ACC112 (cell line): ENCODE measurements around the gene UTP4.
A peak's percentile ranks its signal among the peaks of the same experiment; 100 is the strongest.

Experiments
- H2AFZ ChIP-seq: fragments of 200-600 bp; sonication (generic); one replicate; pipeline ENCODE4 v1.6.0; 2017; ENCODE audit warnings: antibody characterized with exemption, low read length; ENCODE audit not compliant: unreplicated experiment
- H3K27ac ChIP-seq: fragments of 200-600 bp; sonication (generic); 2 replicates; pipeline ENCODE4 v1.5.1; 2014; ENCODE audit warnings: low read depth, mild to moderate bottlenecking, antibody characterized with exemption, low read length, moderate library complexity
- H3K27me3 ChIP-seq: fragments of 200-600 bp; sonication (generic); 2 replicates; pipeline ENCODE4 v1.6.1; 2014; ENCODE audit warnings: mild to moderate bottlenecking, antibody characterized with exemption, low read length, moderate library complexity, mixed read lengths; ENCODE audit not compliant: insufficient read depth
- H3K36me3 ChIP-seq: fragments of 200-600 bp; sonication (generic); 2 replicates; pipeline ENCODE4 v1.6.1; 2016; ENCODE audit warnings: mild to moderate bottlenecking, antibody characterized with exemption, low read length, moderate library complexity, mixed read lengths; ENCODE audit not compliant: insufficient read depth
- H3K4me1 ChIP-seq: fragments of 200-600 bp; sonication (generic); one replicate; pipeline ENCODE4 v1.6.1; 2016; ENCODE audit warnings: low read length, mixed read lengths; ENCODE audit not compliant: insufficient read depth, unreplicated experiment, control insufficient read depth
- H3K4me3 ChIP-seq: fragments of 200-600 bp; sonication (generic); 2 replicates; pipeline ENCODE4 v1.5.1; 2014; ENCODE audit warnings: mild to moderate bottlenecking, low read depth, low read length
- H3K79me2 ChIP-seq: fragments of 200-600 bp; sonication (generic); one replicate; pipeline ENCODE4 v1.6.0; 2016; ENCODE audit warnings: low read length; ENCODE audit not compliant: control insufficient read depth, unreplicated experiment, insufficient read depth

Gene UTP4

DNA sequence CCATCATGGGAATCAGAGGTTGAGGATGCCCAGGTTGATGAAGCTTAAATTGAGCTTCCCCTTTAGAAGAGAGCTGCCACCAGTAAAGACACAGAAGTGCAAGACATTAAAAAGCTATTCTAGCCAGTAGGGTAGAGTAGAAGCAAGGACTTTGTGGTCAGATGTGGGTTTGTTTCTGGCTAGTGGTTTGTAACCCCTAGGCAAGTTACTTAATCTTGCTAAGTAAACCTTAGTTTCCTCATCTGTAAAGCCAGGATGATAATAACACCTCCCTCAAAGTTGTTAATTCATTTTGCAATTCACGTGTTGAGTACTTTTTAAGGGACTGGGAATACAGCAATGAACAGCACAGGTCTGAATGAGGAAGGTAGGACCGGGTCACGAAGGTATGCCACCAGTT, 58.1 kb downstream of the UTP4 start:
- H3K36me3 ChIP-seq = no peaks in the 10 kb centered on the region
- H3K27me3 ChIP-seq = no peaks in the 10 kb centered on the region
- H3K27ac ChIP-seq = no peak overlapping the region
- no peak overlapping the region for H3K4me3 ChIP-seq
- H3K79me2 ChIP-seq = peaks cover 69% of the 10 kb centered on the region
- no peak overlapping the region for H2AFZ ChIP-seq
- H3K4me1 ChIP-seq = peaks cover 46% of the 10 kb centered on the region

DNA sequence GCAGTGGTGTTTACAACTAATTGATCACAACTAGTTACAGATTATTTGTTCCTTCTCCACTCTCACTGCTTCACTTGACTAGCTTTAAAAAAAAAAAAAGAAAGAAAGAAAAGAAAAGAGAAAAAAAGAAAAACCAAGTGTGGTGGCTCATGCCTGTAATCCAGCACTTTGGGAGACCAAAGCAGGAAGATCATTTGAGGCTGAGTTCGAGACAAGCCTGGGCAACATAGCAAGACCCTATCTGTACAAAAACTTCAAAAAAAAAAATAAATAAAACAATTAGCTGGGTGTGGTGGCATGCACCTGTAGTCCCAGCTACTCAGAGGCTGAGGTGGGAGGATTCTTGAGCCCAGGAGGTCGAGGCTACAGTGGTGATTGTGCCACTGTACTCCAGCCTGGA, 58.7 kb downstream of the UTP4 start:
- Histone ChIP-seq H3K79me2 (peaks cover 73% of the 10 kb centered on the region), H2AFZ (no peak overlapping the region), H3K4me3 (no peak overlapping the region), H3K27me3 (no peaks in the 10 kb centered on the region), H3K4me1 (peaks cover 46% of the 10 kb centered on the region), H3K27ac (no peak overlapping the region), H3K36me3 (no peaks in the 10 kb centered on the region)

DNA sequence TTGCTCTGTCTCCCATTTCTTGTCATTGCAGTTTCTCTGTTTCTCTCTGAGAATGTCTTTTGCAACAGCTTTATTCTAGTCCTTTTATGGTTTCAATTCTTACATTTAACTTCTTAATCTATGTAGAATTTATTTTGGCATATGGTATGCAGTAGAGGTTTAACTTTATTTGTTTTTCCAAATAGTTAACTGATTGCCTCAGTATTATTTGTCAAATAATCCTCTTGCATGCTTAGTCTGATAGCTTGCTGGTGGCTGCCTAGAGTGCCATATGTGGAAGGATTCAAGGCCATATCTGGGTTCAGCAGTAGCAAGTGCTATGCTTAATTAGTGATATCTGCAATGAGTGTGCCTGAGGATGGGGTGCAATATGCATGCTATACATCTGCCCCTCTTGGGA, 61.4 kb downstream of the UTP4 start:
- Histone ChIP-seq H3K27ac (no peak overlapping the region), H3K36me3 (no peaks in the 10 kb centered on the region), H3K4me1 (peaks cover 40% of the 10 kb centered on the region), H2AFZ (no peak overlapping the region), H3K27me3 (no peaks in the 10 kb centered on the region), H3K79me2 (peaks cover 80% of the 10 kb centered on the region), H3K4me3 (no peak overlapping the region)

DNA sequence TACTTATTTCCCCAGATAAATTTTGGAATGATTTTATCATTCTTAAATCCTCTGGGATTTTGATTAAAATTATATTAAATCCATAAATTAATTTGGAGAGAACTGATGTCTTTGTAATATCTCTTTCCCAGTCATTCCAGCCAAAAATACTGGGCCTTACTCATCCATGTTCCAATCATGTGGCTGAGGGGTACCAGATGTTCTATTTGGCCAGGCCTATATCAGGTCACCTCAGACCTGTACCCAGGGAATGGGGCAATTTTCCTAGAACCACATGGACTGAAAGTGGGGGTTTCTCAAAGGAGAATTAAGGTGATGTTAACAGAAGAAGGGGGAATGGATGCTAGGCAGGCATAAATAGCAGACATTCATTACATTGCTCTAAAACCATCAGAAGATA, 62.0 kb downstream of the UTP4 start:
- no peak overlapping the region for H3K27ac ChIP-seq
- no peaks in the 10 kb centered on the region for H3K36me3 ChIP-seq
- no peak overlapping the region for H3K4me3 ChIP-seq
- no peaks in the 10 kb centered on the region for H3K27me3 ChIP-seq
- H3K79me2 ChIP-seq = peaks cover 74% of the 10 kb centered on the region
- peaks cover 38% of the 10 kb centered on the region for H3K4me1 ChIP-seq
- no peak overlapping the region for H2AFZ ChIP-seq

DNA sequence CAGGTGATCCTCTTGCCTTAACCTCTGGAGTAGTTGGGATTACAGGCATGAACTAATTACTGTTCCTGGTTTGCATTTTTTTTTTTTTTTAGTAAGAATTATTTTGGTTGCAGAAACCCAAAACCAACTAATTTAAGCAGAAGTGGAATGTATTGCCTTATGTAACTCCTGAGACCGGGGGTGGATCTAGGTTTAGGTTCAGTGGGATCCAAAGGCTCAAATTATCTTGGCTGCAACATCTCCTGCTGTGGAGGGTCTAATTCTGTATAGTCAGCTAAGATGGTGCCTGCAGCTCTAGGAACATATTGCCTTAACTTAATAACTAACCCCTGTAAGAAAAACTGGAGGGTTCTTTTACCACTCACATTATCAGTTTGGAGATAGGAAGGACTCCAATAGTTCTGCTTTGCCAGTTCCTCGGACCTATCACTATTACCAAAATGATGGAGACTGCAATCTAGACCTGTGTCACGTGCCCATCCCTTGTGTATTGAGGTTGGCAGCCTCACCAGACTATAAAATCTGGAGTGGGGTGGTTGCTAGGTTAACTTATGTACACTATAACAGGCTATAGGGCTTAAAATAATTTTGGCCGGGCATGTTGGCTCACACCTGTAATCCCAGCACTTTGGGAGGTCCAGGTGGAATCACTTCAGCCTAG, 63.0 kb downstream of the UTP4 start:
- Histone ChIP-seq H3K79me2 (peaks cover 69% of the 10 kb centered on the region), H3K27me3 (no peaks in the 10 kb centered on the region), H3K4me3 (no peak overlapping the region), H3K36me3 (no peaks in the 10 kb centered on the region), H3K4me1 (peaks cover 29% of the 10 kb centered on the region), H2AFZ (no peak overlapping the region), H3K27ac (no peak overlapping the region)

DNA sequence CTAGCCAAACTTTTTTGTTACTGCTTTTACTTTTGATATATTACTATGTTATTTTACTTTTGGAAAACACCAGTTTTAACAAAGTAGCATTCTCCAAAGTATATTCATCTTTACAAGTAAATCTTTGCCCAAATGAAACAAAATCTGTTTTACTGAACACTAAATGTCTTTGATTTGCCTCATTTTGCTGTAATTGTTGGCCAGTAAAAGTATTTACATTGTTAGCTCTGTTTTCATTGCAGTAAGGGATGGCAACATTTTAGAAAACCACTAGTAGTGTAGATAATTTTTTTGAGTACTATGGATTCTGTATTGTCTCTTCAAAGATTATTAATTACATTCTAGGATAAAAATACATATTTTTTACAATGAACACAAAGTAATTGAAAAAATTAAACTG, 65.1 kb downstream of the UTP4 start:
- no peaks in the 10 kb centered on the region for H3K36me3 ChIP-seq
- H2AFZ ChIP-seq = no peak overlapping the region
- peaks cover 69% of the 10 kb centered on the region for H3K79me2 ChIP-seq
- H3K4me1 ChIP-seq = peaks cover 28% of the 10 kb centered on the region
- no peak overlapping the region for H3K4me3 ChIP-seq
- H3K27ac ChIP-seq = no peak overlapping the region
- H3K27me3 ChIP-seq = no peaks in the 10 kb centered on the region

DNA sequence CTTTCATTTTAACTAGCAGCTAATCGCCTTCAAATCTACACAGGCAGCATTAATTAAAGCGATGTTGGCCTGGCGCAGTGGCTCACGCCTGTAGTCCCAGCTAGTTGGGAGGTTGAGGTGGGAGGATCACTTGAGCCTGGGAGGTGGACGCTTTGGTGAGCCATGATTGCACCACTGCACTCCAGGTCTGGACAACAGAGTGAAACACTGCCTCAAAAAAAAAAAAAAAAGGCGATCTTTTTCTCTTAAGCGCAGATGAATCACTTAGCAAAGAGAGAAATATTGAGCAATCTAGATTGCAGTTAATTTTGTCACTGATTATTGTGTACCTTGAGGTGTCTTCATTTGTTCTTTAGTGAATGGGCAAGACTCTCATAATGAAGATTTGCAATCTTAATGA, 66.9 kb downstream of the UTP4 start:
- H3K36me3 ChIP-seq = no peaks in the 10 kb centered on the region
- H3K79me2 ChIP-seq = peaks cover 58% of the 10 kb centered on the region
- peaks cover 24% of the 10 kb centered on the region for H3K4me1 ChIP-seq
- no peaks in the 10 kb centered on the region for H3K27me3 ChIP-seq
- no peak overlapping the region for H2AFZ ChIP-seq
- no peak overlapping the region for H3K4me3 ChIP-seq
- no peak overlapping the region for H3K27ac ChIP-seq

DNA sequence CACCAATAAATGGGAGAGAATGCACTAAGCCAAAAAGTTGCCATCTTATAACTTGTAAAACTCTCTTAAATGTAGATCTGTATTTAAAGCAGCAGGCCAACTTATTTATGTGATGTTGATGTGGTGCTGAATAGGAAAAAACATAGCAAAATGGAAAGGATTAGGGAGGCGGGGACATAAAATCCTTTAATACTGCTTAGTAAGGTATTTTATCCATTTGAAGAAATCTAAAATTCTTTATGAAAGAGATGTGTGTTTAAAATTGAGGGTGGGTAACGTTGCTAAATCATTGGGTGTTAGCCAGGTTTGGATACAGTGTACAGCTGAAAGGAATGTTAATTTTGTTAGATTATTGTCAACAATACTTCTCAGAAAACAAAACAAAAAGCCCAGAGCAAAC, 68.8 kb downstream of the UTP4 start:
- no peaks in the 10 kb centered on the region for H3K27me3 ChIP-seq
- peaks cover 54% of the 10 kb centered on the region for H3K79me2 ChIP-seq
- no peak overlapping the region for H3K4me3 ChIP-seq
- no peak overlapping the region for H2AFZ ChIP-seq
- no peaks in the 10 kb centered on the region for H3K36me3 ChIP-seq
- H3K27ac ChIP-seq = no peak overlapping the region
- H3K4me1 ChIP-seq = peaks cover 25% of the 10 kb centered on the region

DNA sequence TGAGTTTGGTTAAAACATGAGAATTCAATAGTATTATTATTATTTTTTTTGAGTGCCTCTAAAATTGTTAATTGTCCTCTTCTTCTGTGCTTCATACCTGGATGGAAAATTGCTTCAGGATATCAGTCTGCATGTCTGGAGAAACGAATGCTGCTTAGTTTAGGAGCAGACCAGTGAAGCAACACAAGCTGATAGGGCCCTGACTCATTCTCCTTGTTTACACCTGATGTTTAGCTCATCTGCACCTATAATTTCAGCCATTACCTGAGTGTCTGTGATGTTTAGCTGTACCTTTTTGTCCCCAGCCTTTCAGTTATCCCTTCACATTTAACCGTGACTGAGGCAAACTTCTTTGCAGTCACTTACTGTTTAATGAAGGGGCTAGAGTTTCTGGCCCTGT, 69.3 kb downstream of the UTP4 start:
- H3K27ac ChIP-seq = no peak overlapping the region
- H3K4me3 ChIP-seq = no peak overlapping the region
- H3K27me3 ChIP-seq = no peaks in the 10 kb centered on the region
- H3K4me1 ChIP-seq = peaks cover 25% of the 10 kb centered on the region
- H3K79me2 ChIP-seq = peaks cover 49% of the 10 kb centered on the region
- no peak overlapping the region for H2AFZ ChIP-seq
- no peaks in the 10 kb centered on the region for H3K36me3 ChIP-seq

DNA sequence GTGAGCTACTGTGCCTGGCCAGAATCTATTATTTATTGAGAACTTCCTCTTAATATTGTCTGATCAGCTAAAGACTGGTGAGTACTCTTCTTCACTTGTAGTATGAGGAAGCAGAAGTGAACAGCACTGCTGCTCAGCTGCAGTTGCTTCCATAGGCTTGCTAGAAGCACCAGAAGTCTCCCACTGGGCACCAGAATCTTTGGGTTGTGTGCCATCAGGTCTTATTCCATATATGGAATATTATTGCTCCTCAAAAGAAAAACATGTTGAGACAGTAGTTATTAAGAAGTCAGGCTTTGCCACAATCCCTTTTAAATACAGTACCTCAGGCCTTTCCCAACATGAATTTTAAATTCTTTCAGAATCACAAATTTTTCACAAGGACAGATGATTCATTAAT, 71.7 kb downstream of the UTP4 start:
- Histone ChIP-seq H3K79me2 (peaks cover 37% of the 10 kb centered on the region), H3K27me3 (no peaks in the 10 kb centered on the region), H3K36me3 (no peaks in the 10 kb centered on the region), H3K4me1 (peaks cover 24% of the 10 kb centered on the region), H3K27ac (peak overlapping the region; percentile 1; the same call in 1 of the 2 replicates), H3K4me3 (no peak overlapping the region), H2AFZ (no peak overlapping the region)

DNA sequence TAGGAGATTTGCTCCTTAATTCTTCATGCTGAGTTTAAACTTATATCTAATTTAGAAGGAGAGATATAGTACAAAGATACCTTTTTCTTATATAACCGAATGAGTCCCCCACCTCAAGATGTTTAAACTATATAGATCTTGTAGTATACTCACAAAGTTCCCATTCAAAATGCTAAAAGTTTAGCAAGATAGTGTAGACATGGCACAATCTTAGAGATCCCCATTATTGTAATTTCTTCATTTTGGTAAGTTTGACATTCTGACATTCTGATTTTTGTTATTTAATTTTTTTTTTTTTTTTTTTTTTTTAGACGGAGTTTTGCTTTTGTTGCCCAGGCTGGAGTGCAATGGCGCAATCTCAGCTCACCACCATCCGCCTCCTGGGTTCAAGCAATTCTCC, 77.3 kb downstream of the UTP4 start:
- no peak overlapping the region for H3K4me3 ChIP-seq
- peaks cover 2% of the 10 kb centered on the region for H3K4me1 ChIP-seq
- H2AFZ ChIP-seq = no peak overlapping the region
- H3K27ac ChIP-seq = no peak overlapping the region
- H3K79me2 ChIP-seq = peaks cover 25% of the 10 kb centered on the region
- no peaks in the 10 kb centered on the region for H3K27me3 ChIP-seq
- no peaks in the 10 kb centered on the region for H3K36me3 ChIP-seq
